ENCODE results near the gene GJB6. TPM values are rescaled to one million over a fixed set of nuclear protein-coding genes. Genes with fewer than 3 reads are reported as not detected.

The GJB6 gene
- total RNA-seq, 4 donors from 2014 or later = 1.6 to 21.5 (median 2.8) TPM; not detected in 1

DNA sequence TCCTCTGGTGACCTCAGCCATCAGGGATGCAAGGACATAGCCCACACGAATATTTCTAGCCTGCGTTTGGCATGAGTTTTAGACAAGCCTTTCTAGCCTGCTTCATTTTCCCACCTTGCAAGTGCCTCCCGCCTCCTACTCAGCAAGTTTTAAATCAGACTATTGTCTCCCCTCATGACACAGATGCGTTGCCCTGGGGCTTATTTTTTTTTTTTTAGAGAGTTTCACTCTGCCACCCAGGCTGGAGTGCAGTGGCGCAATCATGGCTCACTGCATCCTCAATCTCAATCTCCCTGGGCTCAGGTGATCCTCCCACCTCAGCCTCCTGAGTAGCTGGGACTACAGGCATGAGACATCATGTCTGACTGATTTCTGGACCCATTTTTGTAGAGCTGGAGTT, 54.0 kb downstream of the GJB6 start:
- WGBS, 2 donors (ENCODE audit: low coverage in 1 of 2) = 65 to 72% methylated on average over 5 of the region's 5 CpGs
- no peak for TF ChIP-seq POLR2A (IDR thresholded peaks at IDR 0.05)
- TF ChIP-seq, protein P1, sequence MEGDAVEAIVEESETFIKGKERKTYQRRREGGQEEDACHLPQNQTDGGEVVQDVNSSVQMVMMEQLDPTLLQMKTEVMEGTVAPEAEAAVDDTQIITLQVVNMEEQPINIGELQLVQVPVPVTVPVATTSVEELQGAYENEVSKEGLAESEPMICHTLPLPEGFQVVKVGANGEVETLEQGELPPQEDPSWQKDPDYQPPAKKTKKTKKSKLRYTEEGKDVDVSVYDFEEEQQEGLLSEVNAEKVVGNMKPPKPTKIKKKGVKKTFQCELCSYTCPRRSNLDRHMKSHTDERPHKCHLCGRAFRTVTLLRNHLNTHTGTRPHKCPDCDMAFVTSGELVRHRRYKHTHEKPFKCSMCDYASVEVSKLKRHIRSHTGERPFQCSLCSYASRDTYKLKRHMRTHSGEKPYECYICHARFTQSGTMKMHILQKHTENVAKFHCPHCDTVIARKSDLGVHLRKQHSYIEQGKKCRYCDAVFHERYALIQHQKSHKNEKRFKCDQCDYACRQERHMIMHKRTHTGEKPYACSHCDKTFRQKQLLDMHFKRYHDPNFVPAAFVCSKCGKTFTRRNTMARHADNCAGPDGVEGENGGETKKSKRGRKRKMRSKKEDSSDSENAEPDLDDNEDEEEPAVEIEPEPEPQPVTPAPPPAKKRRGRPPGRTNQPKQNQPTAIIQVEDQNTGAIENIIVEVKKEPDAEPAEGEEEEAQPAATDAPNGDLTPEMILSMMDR (IDR thresholded peaks at IDR 0.05) = no peak
- TF ChIP-seq EP300 (IDR thresholded peaks at IDR 0.05) = no peak
- no peak for TF ChIP-seq POLR2AphosphoS5 (IDR thresholded peaks at IDR 0.05)
- no peaks in the 10 kb centered on the region for H3K9me3 ChIP-seq
- no peak for ATAC-seq
- H3K4me3 ChIP-seq = no peak overlapping the region
- no peak overlapping the region for H3K27ac ChIP-seq
- H3K36me3 ChIP-seq = no peaks in the 10 kb centered on the region
- peaks cover 57% of the 10 kb centered on the region for H3K27me3 ChIP-seq
- peaks cover 0 to 13% (median 0%) of the 10 kb centered on the region in 3 donors for H3K4me1 ChIP-seq

DNA sequence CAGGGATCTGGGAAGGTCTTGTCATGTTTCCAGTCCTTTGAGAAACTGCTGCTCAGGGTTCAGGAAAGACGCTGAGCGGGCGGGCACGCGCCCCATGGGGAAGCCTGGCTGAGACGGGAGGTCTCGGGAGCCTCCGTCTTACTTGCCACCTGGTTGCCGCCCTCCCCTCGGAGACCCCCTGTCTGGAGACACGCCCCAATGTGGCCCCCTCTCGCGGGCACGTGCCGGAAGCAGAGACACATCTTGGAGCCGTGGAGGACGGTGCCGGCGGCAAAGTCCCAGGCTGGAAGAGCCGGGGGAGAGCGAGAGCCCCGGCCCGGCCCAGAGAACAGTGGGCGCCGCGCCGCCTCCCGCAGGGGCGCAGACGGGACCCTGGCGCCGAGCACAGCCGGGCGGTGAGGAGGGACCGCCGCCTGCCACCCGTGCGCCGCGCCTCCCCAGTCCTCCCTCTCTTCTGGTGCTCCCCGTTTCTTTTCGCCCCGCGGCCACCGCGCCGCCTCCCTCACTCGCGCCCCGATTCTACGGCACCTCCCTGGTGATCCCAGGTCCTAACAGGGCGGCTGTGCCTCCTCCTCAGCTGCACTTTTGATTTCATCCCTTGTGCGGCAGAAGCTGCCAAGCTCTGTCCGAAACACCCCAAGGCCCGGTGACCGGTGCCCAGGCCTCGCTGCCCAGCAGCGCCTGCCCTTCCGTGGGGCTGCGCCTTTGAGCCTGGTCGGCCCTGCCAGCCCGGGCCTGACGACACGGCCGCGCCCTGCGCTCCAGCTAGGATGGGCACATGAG, 54.9 kb downstream of the GJB6 start:
- Histone ChIP-seq H3K4me1 (peaks cover 0 to 13% (median 0%) of the 10 kb centered on the region in 3 donors), H3K27me3 (peaks cover 58% of the 10 kb centered on the region), H3K27ac (no peak overlapping the region), H3K4me3 (peak overlapping the region in 1 of 2 donors; percentile 18), H3K36me3 (no peaks in the 10 kb centered on the region), H3K9me3 (no peaks in the 10 kb centered on the region)
- no peak for ATAC-seq
- TF ChIP-seq POLR2AphosphoS5 (IDR thresholded peaks at IDR 0.05) (no peak), POLR2A (IDR thresholded peaks at IDR 0.05) (no peak), EP300 (IDR thresholded peaks at IDR 0.05) (no peak)
- TF ChIP-seq, protein P1 (IDR thresholded peaks at IDR 0.05) = no peak
- WGBS, 2 donors (ENCODE audit: low coverage in 1 of 2) = 83 to 90% methylated on average over 4 to 8 of the region's 67 CpGs

DNA sequence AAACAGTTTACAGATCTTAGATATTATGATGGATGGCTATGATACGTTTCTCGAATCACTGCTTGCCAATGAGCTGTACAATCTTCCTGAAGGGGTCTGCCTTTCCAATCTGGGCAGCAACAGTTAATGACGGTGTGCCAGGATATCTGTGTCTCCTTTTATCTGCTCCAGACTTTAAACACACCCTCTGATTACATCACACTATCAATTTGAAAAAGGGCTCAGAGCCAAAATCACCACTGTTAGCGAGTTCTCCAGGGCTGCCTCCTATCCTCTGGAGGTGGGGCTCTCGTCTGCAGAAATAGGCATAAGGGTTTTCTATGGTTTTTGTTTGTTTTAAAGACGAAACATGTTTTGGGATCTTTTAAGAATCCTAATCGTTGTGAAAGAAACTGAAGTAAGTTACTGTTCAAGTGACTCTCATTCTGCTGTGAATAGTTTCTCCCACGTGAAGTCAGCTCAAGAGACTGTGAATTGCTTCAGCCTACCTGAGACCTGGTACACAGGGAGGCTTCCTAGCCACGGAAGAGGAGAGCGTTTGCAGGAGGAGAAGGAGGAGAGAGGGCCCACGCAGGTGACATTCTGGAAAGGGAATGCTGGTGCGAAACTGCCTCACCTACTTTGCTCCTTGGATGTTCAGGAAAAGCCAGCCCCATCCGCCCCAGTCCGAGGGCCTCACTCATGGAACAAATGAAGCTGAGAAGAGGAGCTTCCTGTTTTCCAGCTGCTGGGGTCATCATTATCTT, 56.0 kb downstream of the GJB6 start:
- ATAC-seq = no peak
- Histone ChIP-seq H3K4me1 (peaks cover 0 to 13% (median 0%) of the 10 kb centered on the region in 3 donors), H3K27me3 (peaks cover 55% of the 10 kb centered on the region), H3K36me3 (no peaks in the 10 kb centered on the region), H3K27ac (peak overlapping the region in 2 of 4 donors; percentile 53 to 58), H3K9me3 (no peaks in the 10 kb centered on the region), H3K4me3 (no peak overlapping the region)
- WGBS, 2 donors (ENCODE audit: low coverage in 1 of 2) = 47 to 76% methylated on average over 6 to 12 of the region's 14 CpGs
- TF ChIP-seq, protein P1 (IDR thresholded peaks at IDR 0.05) = no peak
- no peak for TF ChIP-seq POLR2AphosphoS5 (IDR thresholded peaks at IDR 0.05)
- no peak for TF ChIP-seq EP300 (IDR thresholded peaks at IDR 0.05)
- no peak for TF ChIP-seq POLR2A (IDR thresholded peaks at IDR 0.05)

DNA sequence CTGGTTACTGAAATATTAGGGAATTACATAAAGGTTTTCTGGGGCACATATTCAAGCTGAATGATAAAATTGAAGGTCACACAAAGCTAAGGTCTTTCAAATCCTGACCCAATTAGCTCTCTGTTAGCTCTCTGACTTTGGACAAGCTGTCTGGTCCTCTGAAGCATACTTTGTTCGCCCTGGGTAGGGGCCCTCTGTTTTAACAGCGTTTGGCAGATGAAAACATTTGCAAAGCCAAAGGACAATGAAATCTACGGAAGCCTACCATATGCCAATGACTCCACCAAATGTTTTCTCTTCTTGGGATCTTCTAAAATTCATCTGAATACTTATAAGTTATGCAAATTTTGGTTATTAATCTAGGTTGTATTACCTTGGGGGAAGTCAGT, 56.7 kb downstream of the GJB6 start:
- no peak for ATAC-seq
- no peaks in the 10 kb centered on the region for H3K9me3 ChIP-seq
- peaks cover 52% of the 10 kb centered on the region for H3K27me3 ChIP-seq
- TF ChIP-seq POLR2AphosphoS5 (IDR thresholded peaks at IDR 0.05) = no peak
- TF ChIP-seq, protein P1 (IDR thresholded peaks at IDR 0.05) = no peak
- no peak for TF ChIP-seq EP300 (IDR thresholded peaks at IDR 0.05)
- TF ChIP-seq POLR2A (IDR thresholded peaks at IDR 0.05) = no peak
- 72 to 74% methylated on average over 3 of the region's 3 CpGs for WGBS, 2 donors (ENCODE audit: low coverage in 1 of 2)
- peaks cover 0 to 13% (median 0%) of the 10 kb centered on the region in 3 donors for H3K4me1 ChIP-seq
- H3K4me3 ChIP-seq = no peak overlapping the region
- no peaks in the 10 kb centered on the region for H3K36me3 ChIP-seq
- peak overlapping the region in 3 of 4 donors; percentile 53 to 63 (median 58) for H3K27ac ChIP-seq

Measured in gastroesophageal sphincter (tissue), 4 donors.